HG03280 (cell line): ENCODE results near the gene SHB.

Experiments used
- ATAC-seq: cut with Tn5 transposase; IDR thresholded peaks from one replicate; pipeline ENCODE4 v1.9.1; 2021; ENCODE audit warnings: mild to moderate bottlenecking, moderate library complexity; ENCODE audit not compliant: unreplicated experiment

The SHB gene

GRCh38 chr9:38088006-38088925 is 19.2 kb upstream of the SHB start:
- peak; percentile 45 for ATAC-seq

DNA sequence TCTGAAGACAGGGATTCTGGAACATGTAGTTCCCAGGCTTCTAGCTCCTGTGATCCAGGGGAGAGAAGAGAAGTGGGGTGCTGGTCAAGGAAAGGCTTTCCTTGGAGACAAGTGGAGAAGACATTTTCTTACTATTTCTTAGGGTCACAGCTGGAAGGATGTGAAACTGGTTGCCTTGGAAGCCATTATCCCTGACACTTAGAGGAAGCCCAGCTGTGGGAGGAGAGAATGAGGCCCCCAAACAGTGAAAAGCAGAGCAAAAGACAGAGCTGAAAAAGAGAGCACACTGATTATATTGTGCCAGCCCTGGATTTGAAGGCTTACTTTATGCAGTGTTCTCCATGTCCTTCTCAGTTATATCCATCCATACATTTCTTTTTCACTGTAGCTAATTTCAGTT is 17.5 kb upstream of the SHB start:
- ATAC-seq: no peak

GRCh38 chr9:38085308-38085707 is 16.3 kb upstream of the SHB start:
- no peak for ATAC-seq

- no peak for ATAC-seq
These were observed 15.5 kb upstream of the SHB start for GRCh38 chr9:38084556-38084880.

GRCh38 chr9:38083858-38084555 is 15.0 kb upstream of the SHB start:
- no peak for ATAC-seq

DNA sequence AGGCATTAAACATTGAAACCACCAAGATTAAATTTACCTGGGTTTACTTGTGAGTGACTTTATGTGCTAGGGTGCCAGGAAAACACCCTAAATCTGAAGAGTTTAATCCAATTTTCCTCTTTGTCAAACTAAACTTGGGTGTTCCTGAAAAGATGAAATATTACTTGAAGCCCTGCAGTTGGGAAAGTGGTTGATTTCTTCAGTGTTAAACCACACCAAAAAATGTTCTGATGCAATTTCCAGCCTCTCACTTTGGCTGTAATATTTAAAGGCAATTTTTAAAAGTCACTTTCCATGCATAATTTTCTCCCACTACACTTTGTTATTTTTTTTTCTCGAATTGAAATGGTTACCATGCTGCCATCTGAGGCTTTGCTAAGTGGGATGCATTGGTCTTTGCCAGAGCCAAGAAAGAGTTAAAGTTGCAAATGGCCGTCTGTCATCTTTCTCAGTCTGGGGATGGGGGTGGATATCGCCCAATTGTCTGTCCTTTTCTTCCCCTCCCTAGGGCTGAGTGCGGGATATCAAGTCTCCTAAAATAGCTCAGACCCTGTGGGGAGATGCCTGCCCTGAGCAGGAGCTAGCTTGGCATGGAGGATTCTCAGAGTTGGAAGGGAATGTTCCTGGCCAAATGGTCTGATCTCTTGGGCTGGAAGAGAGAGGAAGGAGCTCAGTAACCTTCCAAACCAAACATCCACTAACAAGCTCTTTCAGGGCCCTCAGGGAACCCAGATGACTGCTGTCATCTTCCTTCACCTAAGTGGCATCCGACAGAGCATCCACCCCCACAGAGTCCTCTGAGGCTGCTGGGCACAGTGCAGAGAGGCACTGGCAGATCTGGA is 13.6 kb upstream of the SHB start:
- no peak for ATAC-seq

- ATAC-seq: no peak
These were observed 12.5 kb upstream of the SHB start for GRCh38 chr9:38081356-38082108.

DNA sequence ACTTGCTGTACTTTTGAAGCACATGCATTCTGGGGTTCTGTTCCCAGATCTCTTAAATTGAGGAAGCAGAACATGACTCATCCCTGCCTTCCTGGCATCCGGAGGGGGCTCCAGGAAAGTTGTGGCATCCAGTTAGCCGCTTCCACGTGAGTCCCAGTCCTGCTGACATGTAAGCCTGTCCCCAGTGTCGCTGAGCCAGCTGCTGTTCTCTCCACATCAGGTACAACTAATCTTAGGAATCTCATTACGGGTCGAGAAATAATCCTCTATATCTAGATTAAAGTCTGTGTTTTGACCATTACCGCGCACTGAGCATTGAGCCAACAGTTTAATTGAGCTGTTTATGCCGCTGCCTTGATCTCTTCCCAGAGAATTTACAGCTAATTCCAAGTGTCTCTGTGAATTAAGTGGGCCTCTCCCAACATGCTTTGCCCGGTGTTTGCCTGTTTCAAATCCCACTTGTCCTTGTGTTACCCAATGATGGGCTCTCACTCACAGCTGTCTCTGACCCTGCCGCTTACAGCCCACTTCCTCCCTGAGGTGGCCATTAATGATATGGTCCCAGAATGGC is 10.5 kb upstream of the SHB start:
- no peak for ATAC-seq

DNA sequence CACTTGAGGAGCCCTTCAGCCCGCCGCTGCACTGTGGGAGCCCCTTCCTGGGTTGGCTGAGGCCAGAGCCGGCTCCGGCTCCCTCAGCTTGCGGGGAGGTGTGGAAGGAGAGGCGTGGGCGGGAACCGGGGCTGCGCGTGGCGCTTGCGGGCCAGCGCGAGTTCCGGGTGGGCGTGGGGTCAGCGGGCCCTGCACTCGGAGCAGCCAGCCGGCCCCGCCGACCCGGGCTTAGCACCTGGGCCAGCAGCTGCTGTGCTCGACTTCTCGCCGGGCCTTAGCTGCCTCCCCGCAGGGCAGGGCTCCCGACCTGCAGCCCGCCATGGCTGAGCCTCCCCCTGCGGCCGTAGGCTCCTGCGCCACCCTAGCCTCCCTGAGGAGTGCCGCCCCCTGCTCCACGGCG is 6.2 kb upstream of the SHB start:
- no peak for ATAC-seq

DNA sequence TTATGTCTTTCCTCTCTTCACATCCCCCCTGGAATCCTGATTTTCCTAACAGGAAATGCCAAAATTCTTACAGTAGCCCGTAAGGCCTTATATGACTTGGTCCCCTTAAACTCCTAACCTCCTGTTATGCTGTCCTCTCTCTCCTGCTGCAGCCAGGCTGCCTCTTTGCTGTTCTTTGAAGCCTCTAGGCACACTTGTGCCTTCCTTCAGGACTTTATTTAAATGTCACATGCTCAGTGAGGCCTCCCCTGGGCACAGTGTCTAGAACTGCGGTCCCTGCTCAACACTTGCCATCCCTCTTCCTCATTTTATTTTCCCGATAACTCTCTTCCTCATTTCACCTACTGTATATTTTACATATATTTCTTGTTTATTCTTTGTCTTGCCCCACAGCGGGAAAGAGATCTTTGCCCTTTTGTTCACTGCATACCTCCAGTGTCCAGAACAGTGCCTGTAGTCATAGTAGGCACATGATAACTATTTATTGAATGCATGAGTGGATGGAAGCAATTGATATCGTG is 5.5 kb upstream of the SHB start:
- ATAC-seq: no peak

DNA sequence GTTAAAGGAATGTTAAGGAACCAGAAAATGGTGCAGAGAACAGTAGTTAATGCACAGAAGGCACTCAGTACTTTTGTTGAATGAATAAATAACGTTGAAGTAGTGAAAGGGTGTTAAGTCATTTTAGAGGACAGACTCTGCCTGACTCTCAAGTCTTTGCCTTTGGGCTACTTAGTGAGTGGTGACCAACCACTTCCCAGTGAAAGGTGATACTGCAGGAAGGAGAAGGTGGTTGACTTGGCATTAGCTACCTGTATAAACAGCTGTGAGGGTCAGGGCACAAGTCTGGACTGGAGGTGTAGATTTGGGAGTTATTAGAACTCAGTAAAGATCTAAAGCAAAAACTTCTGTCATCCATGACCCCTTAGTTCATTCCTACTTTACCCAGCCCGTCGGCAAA is 4.9 kb upstream of the SHB start:
- no peak for ATAC-seq

- no peak for ATAC-seq
These were observed 2.6 kb upstream of the SHB start for GRCh38 chr9:38071470-38072134.

DNA sequence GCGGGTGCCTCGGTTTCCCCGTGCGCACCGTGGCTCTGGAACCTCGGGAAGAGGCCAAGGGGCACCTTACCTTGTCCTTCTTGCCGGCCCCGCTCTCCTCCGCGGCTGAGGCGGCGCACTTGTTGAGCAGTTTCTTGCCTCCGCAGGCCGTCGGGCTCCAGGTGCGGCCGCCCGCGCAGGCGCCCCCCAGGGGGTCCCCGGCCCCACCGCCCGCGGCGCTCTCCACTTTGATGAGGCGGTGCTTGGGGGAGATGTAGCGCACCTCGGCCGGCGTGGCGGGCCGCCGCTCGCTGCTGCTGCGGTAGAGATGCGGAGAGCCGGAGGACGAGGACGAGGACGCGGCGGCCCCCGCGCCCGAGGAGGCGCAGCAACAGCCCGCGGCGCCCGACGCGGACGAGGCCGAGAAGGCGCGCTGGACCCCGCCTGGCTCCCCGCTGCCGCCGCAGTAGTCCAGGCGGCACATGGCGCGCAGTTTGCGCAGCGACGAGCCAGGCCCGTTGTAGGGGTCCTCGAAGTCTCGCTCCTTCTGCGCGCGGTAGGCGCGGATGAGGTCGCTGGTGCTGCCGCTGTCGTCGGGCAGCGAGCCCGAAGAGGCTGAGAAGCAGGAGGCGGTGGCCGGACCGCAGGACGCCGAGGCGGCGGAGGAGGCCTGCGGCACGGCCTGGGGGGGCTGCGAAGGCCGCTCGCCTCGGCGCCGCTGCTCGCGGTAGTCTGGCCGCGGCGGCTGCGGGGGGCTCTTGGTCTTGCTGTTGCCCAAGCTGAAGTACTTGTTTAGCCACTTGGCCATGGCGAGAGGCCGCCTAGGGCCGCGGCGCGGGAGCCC is 957 bp downstream of the SHB start:
- ATAC-seq: peak; percentile 6

- ATAC-seq: no peak
These were observed 1.8 kb downstream of the SHB start for GRCh38 chr9:38066914-38067858.

GRCh38 chr9:38066197-38066913 is 2.7 kb downstream of the SHB start:
- ATAC-seq: no peak

- peak; percentile 37 for ATAC-seq
These were observed 3.5 kb downstream of the SHB start for GRCh38 chr9:38065369-38066075.
